ENCODE data around the gene WWOX.
"Not testable (repeated sequence)": the region's sequence is repeated elsewhere in the genome, so short reads cannot be mapped to it uniquely, and the experiment has no call there.

Gene WWOX

DNA sequence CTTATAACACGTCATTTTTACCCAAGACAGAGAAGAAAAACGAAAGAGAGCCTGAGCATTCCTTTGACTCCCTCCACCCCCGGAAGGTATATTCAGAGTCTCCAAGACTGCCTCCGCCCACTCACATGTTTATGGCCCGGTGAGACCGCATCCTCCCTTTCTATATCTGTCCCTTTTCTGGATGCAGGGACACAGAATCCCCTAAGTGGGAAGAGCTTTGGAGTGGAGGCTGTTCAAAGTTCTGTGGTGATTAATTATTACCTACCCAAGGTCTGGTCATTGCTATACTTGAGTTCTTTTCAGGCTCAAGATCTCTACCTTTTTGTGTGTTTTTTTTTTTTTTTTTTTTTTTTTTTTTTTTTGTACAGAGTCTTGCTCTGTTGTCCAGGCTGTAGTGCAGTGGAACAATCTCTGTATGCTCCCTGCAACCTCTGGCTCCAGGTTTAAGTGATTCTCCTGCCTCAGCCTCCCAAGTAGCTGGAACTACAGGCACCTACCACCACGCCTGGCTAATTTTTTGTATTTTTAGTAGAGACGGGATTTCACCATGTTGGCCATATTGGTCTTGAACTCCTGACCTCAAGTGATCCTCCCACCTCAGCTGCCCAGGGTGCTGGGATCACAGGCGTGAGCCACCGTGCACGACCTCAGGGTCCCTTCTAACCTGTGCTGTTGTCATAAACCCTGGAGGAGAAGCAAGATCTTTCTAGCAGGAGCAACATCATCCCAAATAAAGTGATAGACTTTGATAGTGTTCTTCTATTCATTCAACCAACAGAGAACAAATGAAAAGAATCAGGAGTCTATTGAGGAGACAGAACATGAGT is 407.1 kb downstream of the WWOX start:
- no peak for DNase-seq

DNA sequence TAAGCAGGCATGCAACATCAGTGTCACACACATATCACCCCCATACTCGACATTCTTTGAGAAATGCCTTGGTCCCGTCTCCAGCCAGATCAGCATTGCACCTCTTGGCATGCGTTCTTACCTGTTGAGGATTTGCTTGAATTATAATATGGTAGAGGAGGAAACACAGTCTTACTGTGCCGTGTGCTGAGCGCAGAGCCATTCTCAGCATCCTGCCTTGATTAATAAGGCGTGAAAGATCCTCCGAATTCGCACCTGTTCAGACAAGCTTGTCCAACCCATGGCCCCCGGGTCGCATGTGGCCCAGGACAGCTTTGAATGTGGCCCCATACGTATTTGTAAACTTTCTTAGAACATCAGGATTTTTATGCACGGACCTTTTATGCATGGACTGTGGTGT is 408.1 kb downstream of the WWOX start:
- DNase-seq: no peak

- no peak for DNase-seq
Measured at GRCh38 chr16:78509965-78510364, 410.5 kb downstream of the WWOX start.

DNA sequence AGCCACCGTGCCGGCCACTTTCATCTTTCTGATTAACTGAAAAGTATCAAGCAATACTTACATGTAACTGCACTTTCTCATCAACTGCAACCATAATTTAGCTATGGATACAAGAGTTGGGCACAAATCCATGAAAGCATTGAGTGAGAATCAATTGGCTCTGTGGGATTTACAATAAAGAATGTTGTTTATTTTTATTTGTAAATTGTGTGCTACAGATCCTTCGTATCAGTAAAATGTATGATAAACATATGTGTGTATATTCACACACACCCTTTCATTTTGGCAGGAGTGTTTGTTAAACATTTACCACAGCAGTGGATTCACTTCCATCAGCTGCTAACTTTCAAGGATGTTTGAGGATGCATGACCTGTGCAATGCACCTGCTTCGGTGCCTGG is 411.0 kb downstream of the WWOX start:
- no peak for DNase-seq

DNA sequence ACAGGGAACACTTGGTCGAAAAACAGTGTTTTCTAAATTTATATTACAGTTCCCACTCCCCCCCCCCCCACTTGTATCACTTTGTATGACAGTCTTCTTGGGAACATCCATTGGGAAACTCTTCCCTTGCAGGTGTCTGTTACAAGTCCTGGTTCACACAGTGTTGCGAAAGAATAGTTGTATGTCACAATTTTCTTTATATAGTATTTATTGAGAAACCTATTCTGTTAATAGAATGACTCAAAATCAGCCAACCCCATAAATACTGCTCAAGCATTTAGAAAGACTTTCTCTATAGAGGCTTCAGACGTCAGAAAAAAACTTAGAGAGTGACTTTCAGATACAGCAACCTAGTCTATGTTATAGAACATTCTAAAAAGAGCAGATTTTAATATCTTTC is 414.4 kb downstream of the WWOX start:
- no peak for DNase-seq

GRCh38 chr16:78514888-78515287 is 415.4 kb downstream of the WWOX start:
- DNase-seq: not testable (repeated sequence)

DNA sequence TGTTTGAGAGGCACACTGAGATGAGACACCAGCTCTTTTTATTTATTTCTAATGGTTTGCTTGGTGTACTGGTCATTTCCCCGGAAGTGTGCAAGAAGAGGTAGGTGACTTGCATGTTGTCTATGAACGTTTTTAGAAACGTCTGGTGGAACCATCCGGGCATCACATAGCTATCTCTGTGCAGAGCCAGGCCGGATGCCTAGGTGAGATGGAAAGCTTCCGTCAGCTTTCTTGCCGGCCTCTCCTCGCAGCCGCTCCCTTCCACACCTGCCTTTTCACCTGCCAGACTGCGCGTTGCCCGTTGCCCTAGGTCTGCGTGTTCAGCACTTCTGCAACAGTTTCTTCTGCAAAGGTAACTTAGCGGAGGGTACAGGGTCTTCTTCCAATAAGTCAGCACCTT is 416.0 kb downstream of the WWOX start:
- DNase-seq: no peak

GRCh38 chr16:78516006-78516736 is 416.7 kb downstream of the WWOX start:
- no peak for DNase-seq

- no peak for DNase-seq
Measured at GRCh38 chr16:78519896-78520295, 420.4 kb downstream of the WWOX start.

- no peak for DNase-seq
Measured at GRCh38 chr16:78520470-78520869, 421.0 kb downstream of the WWOX start.

GRCh38 chr16:78522327-78522726 is 422.9 kb downstream of the WWOX start:
- DNase-seq: no peak

DNA sequence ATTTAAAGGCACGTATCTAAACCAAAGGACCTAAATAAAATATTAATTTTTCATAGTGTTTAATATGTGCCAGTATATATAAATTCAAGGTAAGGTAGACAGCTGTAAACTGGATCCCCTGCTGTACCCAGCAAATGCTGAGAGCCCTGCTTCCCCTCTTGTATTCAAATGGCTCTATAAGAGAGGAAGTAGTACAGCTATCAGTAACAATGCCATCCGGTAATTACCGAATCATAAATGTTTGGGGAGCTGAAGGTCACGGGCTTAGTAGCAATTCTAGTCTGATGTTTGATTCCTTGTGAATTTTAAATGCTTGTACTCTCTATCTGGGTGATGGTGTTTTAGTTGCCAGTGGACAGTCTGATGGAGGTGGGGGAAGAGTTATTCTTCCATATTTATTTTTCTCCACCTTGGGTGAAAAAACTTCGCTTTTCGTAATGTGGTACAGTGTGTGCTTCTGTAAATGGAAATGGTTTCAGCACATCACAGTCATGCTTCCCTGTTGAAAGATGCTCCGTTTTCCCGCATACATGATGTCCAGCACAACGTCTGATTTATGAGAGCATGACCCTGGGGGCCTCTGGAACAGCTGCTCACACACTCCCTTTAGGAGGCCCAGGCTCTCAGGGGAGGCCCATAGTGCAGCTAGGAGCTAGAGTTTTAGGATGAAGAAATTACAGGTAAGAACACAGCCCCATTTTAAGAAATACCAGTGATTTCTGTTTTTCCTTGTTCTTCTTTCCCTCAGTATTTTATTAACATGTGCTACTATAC is 423.9 kb downstream of the WWOX start:
- DNase-seq: no peak

DNA sequence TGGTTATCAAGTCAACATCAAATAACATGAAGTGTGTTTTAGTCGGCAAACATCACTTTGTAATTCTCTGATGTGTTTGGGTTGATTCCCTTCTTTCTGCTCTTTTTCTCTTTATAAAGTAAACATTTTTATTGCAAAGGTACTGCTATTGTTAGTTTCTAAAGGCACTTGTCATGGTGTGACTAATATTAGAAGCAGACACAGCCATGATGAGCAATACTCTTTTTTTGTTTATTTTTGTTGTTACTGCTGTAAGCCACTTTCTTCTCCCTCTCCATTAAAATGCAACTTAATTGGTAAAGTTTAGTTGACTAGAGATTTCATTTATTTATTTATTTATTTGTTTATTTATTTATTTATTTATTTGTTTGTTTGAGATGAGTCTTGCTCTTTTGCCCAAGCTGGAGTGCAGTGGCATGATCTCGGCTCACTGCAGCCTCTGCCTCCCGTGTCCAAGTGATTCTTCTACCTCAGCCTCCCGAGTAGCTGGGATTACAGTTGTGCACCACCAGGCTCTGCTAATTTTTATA is 424.7 kb downstream of the WWOX start:
- DNase-seq: no peak

- DNase-seq: no peak
Measured at GRCh38 chr16:78528265-78528664, 428.8 kb downstream of the WWOX start.

GRCh38 chr16:78529881-78530280 is 430.4 kb downstream of the WWOX start:
- DNase-seq: no peak

DNA sequence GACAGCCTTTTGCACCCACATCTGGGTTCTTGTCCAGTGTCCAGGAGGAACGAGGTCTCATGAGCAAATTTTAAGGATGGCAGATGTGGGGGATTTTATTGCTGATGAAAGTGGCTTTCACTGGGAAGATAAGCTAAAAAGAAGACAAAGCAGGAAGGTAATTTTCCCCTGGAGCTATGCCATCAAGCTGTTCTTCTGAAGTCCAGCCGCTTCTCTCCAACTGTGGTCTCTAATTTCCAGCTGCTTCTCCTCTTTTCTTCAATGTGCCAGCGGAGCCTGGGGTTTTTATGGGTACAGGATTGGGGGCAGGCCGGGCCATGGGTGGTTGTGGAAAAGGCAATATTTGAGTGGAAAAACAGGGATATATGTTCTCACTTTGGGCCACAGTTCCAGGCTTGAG is 430.8 kb downstream of the WWOX start:
- DNase-seq: no peak

GRCh38 chr16:78535098-78535497 is 435.6 kb downstream of the WWOX start:
- DNase-seq: no peak

GRCh38 chr16:78537511-78537910 is 438.1 kb downstream of the WWOX start:
- DNase-seq: no peak

GRCh38 chr16:78538292-78538691 is 438.8 kb downstream of the WWOX start:
- DNase-seq: no peak

GRCh38 chr16:78538919-78539318 is 439.5 kb downstream of the WWOX start:
- no peak for DNase-seq

DNA sequence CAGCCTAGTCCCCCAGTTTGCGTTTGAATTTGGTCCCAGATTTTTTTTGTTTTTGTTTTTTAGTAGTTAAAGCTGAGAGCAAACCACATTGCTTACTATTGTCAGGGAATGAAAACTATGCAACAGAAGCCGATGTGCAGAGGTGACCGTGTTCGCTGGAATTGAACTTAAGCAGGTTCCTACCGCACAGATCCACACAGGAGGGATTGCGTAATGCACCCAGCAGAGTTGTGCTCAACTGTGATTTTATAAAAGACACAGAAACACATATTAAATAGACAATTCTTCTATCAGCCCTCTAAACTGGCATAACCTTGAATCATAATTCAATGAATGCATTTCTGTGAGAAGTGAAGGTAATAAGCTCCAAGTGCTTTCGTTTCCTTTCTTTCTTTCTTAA is 443.0 kb downstream of the WWOX start:
- no peak for DNase-seq

GRCh38 chr16:78543023-78543422 is 443.6 kb downstream of the WWOX start:
- no peak for DNase-seq

GRCh38 chr16:78549366-78549765 is 449.9 kb downstream of the WWOX start:
- DNase-seq: no peak

All from NK-92 treated with Interleukin-12 subunit alpha and Interleukin-12 subunit beta, amount 100 ng/mL, for 24 hours (cell line).